Urinary bladder (tissue), 4 donors: ENCODE data around the gene GXYLT1. TPM values are rescaled to one million over a fixed set of nuclear protein-coding genes. Genes with fewer than 3 reads are reported as not detected.

Experiments used
- DNase-seq: peaks from one replicate; pipeline ENCODE4 v3.0.0-alpha.2; 2015; ENCODE audit errors: extremely low spot score
- H3K27ac ChIP-seq: one replicate; pipeline ENCODE4 v1.5.1; 2013; ENCODE audit warnings: low read depth, mild to moderate bottlenecking, moderate library complexity
- H3K36me3 ChIP-seq: one replicate; pipeline ENCODE4 v1.6.1; 2013; ENCODE audit warnings: mild to moderate bottlenecking, moderate library complexity; ENCODE audit not compliant: insufficient read depth
- H3K4me1 ChIP-seq: one replicate; pipeline ENCODE4 v1.6.1; 2013; ENCODE audit warnings: mild to moderate bottlenecking, moderate library complexity; ENCODE audit not compliant: insufficient read depth
- H3K4me3 ChIP-seq: one replicate; pipeline ENCODE4 v1.5.1; 2013; ENCODE audit warnings: low read depth, low read length
- WGBS: extraction: QIAGEN DNeasy Blood & Tissue Kit; methylation state at CpG from one replicate; pipeline ENCODE4 v1.1.7; 2013; 5-methylcytosine and 5-hydroxymethylcytosine counted together
- polyA plus RNA-seq: library from polyadenylated mRNA; stranded (reverse); fragments of 200-250 nt; gene quantifications from one replicate; pipeline ENCODE4 v1.2.3, GENCODE V29; 2013
- total RNA-seq: library from RNA; depleted of rRNA; stranded (reverse); fragments of >200 nt; gene quantifications from one replicate; pipeline ENCODE4 v1.2.3, GENCODE V29; 2014
- donor health status: healthy with polysubstance abuse.
- donor health status: healthy.

GXYLT1 gene
- total and polyA plus RNA-seq, 2 donors: 3.6 to 39.2 TPM

- Histone ChIP-seq H3K4me1 (no peaks in the 10 kb centered on the region), H3K4me3 (no peak overlapping the region), H3K36me3 (no peaks in the 10 kb centered on the region), H3K27ac (no peak overlapping the region)
- WGBS: 94% methylated on average over 6 of the region's 6 CpGs
- no peak for DNase-seq
These were observed 23.0 kb upstream of the GXYLT1 start for GRCh38 chr12:42167711-42168110.

GRCh38 chr12:42166501-42166900 lies 21.8 kb upstream of the GXYLT1 start:
- Histone ChIP-seq H3K36me3 (no peaks in the 10 kb centered on the region), H3K4me1 (no peaks in the 10 kb centered on the region), H3K4me3 (no peak overlapping the region), H3K27ac (no peak overlapping the region)
- DNase-seq: no peak

GRCh38 chr12:42163913-42164312 lies 19.2 kb upstream of the GXYLT1 start:
- H3K27ac ChIP-seq: no peak overlapping the region
- DNase-seq: no peak
- H3K36me3 ChIP-seq: no peaks in the 10 kb centered on the region
- H3K4me3 ChIP-seq: no peak overlapping the region
- H3K4me1 ChIP-seq: no peaks in the 10 kb centered on the region

- no peaks in the 10 kb centered on the region for H3K36me3 ChIP-seq
- no peak for DNase-seq
- H3K4me3 ChIP-seq: no peak overlapping the region
- H3K27ac ChIP-seq: no peak overlapping the region
- H3K4me1 ChIP-seq: no peaks in the 10 kb centered on the region
- 65% methylated on average over 1 of the region's 1 CpG for WGBS
These were observed 18.3 kb upstream of the GXYLT1 start for GRCh38 chr12:42162965-42163364.

DNA sequence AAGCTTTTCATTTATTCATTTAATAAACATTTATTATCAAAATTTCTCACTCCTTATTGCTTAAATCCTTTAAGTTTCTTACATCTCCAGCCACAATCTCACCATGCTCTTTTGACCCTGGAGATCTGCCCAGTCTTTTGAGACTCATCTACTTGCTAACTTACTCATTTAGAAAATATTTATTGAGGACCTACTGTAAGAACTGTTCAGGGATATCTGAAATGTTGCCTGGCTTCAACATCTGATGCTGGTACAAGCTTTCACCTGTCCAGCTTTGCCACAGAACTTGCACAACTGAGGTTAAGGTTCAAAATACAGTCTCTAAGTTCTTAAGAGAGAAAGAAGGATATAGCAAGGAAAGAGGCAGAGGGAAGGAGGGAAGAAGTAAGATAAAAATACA lies 17.5 kb upstream of the GXYLT1 start:
- Histone ChIP-seq H3K27ac (no peak overlapping the region), H3K4me1 (no peaks in the 10 kb centered on the region)

GRCh38 chr12:42161529-42161928 lies 16.9 kb upstream of the GXYLT1 start:
- WGBS: 87% methylated on average over 1 of the region's 1 CpG
- Histone ChIP-seq H3K4me3 (no peak overlapping the region), H3K4me1 (no peaks in the 10 kb centered on the region), H3K27ac (no peak overlapping the region), H3K36me3 (no peaks in the 10 kb centered on the region)
- no peak for DNase-seq

More for the DNA sequence above, 17.5 kb upstream of the GXYLT1 start:
- Histone ChIP-seq H3K36me3 (no peaks in the 10 kb centered on the region), H3K4me3 (no peak overlapping the region)
- no peak for DNase-seq

- 62% methylated on average over 2 of the region's 2 CpGs for WGBS
- Histone ChIP-seq H3K4me1 (no peaks in the 10 kb centered on the region), H3K36me3 (peaks cover 2% of the 10 kb centered on the region), H3K27ac (no peak overlapping the region), H3K4me3 (no peak overlapping the region)
- DNase-seq: no peak
These were observed 11.6 kb upstream of the GXYLT1 start for GRCh38 chr12:42156232-42156631.

DNA sequence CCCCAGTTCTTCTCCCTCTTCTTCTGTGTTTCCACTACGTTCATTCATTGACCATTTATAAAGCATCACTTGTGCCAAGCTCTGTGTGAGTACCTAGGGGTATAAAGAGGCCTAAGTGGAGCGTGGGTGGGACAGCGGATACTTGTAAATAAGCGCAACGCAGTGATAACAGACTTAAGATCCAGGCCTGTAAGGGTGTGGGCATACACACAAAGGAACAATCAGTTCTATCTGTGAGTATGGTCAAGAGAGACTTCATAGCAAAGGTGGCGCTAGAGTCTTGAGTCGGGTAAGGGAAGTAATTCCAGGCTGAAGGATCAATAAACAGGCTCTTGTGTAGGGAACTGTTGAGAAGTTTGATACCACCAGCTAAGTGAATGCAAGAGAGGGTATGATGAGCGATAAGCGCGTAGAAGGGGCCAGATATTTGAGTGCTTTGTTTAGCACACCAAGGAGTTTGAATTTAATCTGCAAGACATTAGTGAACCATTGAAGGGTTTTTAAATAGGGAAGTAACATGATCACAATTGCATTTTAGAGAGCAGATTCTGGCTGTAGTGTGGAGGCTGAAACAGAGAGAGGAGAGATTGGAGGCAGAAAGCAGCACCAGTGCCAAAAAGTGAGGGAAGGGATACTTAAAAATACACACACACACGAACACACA lies 1.0 kb upstream of the GXYLT1 start:
- DNase-seq: no peak
- Histone ChIP-seq H3K4me1 (no peaks in the 10 kb centered on the region), H3K36me3 (no peaks in the 10 kb centered on the region), H3K4me3 (no peak overlapping the region), H3K27ac (no peak overlapping the region)
- 69% methylated on average over 11 of the region's 11 CpGs for WGBS

- peak overlapping the region; percentile 90 for H3K4me3 ChIP-seq
- H3K36me3 ChIP-seq: no peaks in the 10 kb centered on the region
- WGBS: 9% methylated on average over 8 of the region's 8 CpGs
- H3K4me1 ChIP-seq: no peaks in the 10 kb centered on the region
- H3K27ac ChIP-seq: no peak overlapping the region
- no peak for DNase-seq
These were observed 499 bp upstream of the GXYLT1 start for GRCh38 chr12:42145197-42145549.

GRCh38 chr12:42144158-42144407 lies 591 bp downstream of the GXYLT1 start:
- no peak for DNase-seq
- Histone ChIP-seq H3K36me3 (no peaks in the 10 kb centered on the region), H3K4me3 (peak overlapping the region; percentile 90), H3K4me1 (no peaks in the 10 kb centered on the region), H3K27ac (peak overlapping the region; percentile 75)
- under 1% methylated on average over 21 of the region's 21 CpGs for WGBS

GRCh38 chr12:42143452-42144157 lies 1.1 kb downstream of the GXYLT1 start:
- Histone ChIP-seq H3K4me3 (peak overlapping the region; percentile 90), H3K27ac (no peak overlapping the region), H3K4me1 (no peaks in the 10 kb centered on the region), H3K36me3 (no peaks in the 10 kb centered on the region)
- no peak for DNase-seq
- WGBS: 18% methylated on average over 12 of the region's 12 CpGs

GRCh38 chr12:42141981-42142606 lies 2.6 kb downstream of the GXYLT1 start:
- DNase-seq: no peak
- WGBS: 85% methylated on average over 3 of the region's 3 CpGs
- Histone ChIP-seq H3K4me3 (no peak overlapping the region), H3K36me3 (no peaks in the 10 kb centered on the region), H3K4me1 (no peaks in the 10 kb centered on the region), H3K27ac (no peak overlapping the region)

GRCh38 chr12:42140901-42141300 lies 3.8 kb downstream of the GXYLT1 start:
- H3K27ac ChIP-seq: no peak overlapping the region
- H3K36me3 ChIP-seq: no peaks in the 10 kb centered on the region
- H3K4me3 ChIP-seq: no peak overlapping the region
- H3K4me1 ChIP-seq: no peaks in the 10 kb centered on the region
- 68% methylated on average over 3 of the region's 3 CpGs for WGBS
- DNase-seq: no peak

DNA sequence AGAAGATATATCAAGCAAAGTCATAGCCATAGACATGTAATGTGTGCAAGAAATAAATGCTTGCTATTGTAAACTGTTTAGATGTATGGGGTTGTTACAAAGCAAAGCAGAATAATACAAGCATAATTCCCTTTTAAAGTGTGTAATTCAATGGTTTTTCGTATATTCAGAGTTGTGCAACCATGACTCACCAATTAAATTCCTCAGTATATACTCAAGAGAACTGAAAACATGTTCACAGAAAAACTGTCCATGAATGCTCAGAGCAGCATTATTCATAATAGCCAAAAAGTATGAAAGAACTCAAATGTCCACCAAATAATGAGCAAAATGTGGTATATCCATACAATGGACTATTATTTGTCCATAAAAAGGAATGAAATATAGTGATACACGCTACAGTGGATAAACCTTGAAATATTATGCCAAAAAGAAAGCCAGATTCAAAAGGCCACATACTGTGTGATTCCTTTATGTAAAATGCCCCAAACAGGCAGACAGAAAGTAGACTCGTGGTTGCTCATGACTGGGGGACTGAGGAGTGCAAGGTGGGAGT lies 9.3 kb downstream of the GXYLT1 start:
- Histone ChIP-seq H3K4me1 (no peaks in the 10 kb centered on the region), H3K27ac (no peak overlapping the region), H3K36me3 (no peaks in the 10 kb centered on the region), H3K4me3 (no peak overlapping the region)
- no peak for DNase-seq
- WGBS: 90% methylated on average over 3 of the region's 3 CpGs
